ENCODE data around the gene MOAP1. TPM values are rescaled to one million over a fixed set of nuclear protein-coding genes. Genes with fewer than 3 reads are reported as not detected.
"Not testable (repeated sequence)": the region's sequence is repeated elsewhere in the genome, so short reads cannot be mapped to it uniquely, and the experiment has no call there.

MOAP1 gene
- total RNA-seq: 46.2 TPM

DNA sequence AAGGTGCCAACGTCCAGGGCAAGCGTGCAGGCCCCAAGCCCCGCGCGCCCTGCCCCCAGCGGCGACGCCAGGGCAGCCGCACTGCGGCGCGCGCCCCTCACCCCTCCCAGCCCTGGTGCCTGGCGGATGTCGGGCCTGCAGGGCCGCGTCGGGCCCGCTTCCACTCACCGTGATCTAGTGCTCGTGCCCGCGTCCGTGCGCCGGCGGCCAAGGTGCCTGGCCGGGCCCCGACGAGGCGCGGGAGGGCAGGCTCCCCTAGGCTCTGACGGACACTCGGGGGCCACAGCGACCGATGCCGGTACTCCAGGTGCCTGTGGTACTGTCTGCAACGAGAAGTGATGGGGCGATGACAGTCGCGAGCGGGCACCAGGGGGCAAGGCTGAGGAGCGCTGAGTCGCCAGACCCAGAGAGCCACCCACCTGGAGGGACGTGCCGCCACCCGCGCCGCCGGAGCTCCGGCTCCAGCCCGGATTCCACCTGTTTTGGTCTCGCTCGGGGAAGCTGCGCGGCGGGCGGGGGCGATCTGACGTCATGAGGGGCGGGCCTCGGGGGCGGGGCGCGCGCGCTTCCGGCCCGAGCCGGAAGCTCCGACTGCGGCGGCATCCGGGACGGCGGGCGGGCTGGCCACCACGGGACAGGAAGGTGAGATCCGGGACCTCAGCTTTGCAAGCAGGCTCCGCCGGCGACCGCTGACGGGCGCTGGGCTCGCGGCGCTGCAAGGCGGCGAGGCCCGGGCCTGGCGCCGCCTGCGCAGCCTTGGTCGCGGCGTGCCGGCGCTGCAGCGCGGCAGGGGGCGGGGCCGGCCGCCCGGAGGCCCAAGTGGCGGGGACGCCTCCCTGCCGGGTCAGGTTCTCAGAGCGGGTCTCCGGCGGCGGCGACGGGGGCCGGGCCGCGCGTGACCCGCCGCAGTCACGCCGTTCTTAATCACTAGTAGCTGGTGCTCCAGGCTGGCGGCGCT lies at the start of gene MOAP1, which contains the start of gene LYSET:
Gene MOAP1 (minus strand): TSS at position 507 of the 958 bp plus-strand sequence. CDS start 655 bp downstream, outside the sequence.
Gene LYSET (plus strand): TSS at position 927 of the 958 bp plus-strand sequence. CDS start 89 bp downstream, outside the sequence.
- peak; percentile 89 for DNase-seq (ENCODE audit: low spot score)

DNA sequence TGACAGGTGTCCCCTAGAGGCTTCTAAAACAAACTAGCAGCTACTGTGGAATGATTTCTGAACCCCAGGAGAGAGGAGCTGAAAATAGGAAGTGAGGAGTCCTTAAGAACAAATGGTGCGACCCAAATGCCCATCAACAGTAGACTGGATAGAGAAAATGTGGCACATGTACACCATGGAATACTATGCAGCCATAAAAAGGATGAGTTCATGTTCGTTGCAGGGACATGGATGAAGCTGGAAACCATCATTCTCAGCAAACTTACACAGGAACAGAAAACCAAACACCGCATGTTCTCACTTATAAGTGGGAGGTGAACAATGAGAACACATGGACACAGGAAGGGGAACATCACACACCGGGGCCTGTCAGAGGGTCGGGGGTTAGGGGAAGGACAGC lies 48.4 kb upstream of the MOAP1 start:
- DNase-seq (ENCODE audit: low spot score): not testable (repeated sequence)

DNA sequence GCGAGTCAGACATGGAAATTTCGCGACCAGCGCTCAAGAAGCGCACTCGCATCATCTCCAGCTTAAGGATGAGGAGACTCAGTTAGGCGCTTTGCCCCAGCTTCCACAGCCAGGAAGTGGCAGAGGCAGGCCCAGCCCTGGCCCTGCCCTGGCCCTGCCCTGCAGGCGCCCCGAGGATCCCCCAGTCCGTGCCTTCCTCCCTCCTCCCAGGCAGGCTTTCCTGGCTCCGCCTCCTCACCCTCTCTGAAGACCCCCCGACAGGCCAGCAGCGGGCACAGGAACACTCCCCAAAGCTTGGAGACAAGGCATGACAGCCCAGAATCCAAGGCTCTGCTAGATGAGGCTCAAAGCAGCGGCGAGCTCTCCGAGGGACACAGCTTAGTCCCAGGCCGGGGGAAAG lies 47.5 kb upstream of the MOAP1 start:
- DNase-seq (ENCODE audit: low spot score): no peak

- DNase-seq (ENCODE audit: low spot score): peak; percentile 17
Measured at GRCh38 chr14:93231129-93231979, 46.7 kb upstream of the MOAP1 start.

GRCh38 chr14:93230539-93230938 lies 45.8 kb upstream of the MOAP1 start:
- no peak for DNase-seq (ENCODE audit: low spot score)

DNA sequence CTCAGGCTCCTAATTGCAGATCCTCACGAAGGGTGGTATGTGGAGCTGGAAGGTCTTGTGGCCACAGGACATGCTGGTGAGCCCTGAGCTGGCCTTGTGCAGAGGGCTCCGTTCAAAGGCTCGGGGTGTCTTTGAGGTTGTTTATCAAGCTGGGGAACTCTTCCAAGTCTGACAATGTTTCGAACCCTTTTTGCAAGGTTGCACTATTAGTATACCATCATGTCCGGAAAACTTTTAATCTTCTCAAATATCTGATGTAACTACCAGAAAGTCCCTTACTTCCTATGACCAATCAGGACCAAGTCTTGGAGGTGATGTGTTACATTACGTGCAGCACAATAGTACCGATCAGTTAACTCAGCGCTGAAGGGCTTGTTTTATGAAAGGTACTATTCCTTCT lies 43.9 kb upstream of the MOAP1 start:
- DNase-seq (ENCODE audit: low spot score): no peak

DNA sequence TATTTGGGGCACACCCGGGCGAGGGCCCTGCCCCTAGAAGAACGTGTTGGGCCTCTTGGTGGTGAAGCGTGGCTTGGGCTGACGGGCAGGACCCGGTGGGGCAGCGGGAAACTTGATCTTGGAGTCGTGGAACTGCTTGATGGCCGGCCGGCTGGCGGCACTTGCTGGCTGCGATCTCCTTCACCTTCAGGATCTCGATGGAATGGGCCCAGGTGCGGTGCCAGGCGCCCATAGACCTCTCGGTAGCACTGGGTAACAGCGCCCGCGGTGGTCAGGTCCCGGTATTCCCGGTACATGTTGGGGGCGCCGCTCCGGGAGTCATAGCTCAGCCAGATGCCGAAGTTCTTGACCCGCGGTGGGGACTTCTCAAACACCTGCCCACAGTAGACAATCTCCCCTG lies 38.9 kb upstream of the MOAP1 start:
- DNase-seq (ENCODE audit: low spot score): no peak

GRCh38 chr14:93220509-93220908 lies 35.8 kb upstream of the MOAP1 start:
- DNase-seq (ENCODE audit: low spot score): no peak

DNA sequence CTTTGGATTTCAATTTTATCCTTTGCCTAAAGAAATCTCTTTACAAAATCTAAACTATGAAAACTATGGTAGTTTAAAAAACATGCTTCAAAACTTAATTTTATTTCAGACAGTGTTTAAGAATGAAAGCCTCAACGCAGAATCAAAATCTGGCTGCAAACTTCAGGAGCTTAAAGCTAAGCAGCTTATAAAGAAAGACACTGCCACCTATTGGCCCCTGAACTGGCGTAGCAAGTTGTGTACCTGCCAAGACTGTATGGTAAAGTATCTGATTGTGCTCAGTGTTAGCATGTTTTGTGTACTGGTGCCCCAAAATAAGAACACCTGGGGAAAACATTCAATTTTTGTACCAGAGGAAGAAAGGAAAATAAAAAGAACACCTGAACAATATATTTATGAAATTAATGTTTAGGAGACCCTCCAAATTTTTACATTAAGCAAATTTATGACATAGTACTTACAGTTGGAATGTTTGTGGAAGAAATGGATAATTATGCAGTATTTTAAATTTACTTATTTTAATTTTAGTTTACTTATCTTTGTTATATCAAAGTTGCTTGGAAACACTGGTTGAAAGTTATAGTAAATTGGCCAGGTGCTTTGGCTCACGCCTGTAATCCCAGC lies 34.5 kb upstream of the MOAP1 start:
- DNase-seq (ENCODE audit: low spot score): peak; percentile 55

GRCh38 chr14:93214598-93214997 lies 29.9 kb upstream of the MOAP1 start:
- no peak for DNase-seq (ENCODE audit: low spot score)

GRCh38 chr14:93212432-93212831 lies 27.7 kb upstream of the MOAP1 start:
- no peak for DNase-seq (ENCODE audit: low spot score)

GRCh38 chr14:93207468-93208308 lies 23.0 kb upstream of the MOAP1 start:
- peak; percentile 35 for DNase-seq (ENCODE audit: low spot score)

DNA sequence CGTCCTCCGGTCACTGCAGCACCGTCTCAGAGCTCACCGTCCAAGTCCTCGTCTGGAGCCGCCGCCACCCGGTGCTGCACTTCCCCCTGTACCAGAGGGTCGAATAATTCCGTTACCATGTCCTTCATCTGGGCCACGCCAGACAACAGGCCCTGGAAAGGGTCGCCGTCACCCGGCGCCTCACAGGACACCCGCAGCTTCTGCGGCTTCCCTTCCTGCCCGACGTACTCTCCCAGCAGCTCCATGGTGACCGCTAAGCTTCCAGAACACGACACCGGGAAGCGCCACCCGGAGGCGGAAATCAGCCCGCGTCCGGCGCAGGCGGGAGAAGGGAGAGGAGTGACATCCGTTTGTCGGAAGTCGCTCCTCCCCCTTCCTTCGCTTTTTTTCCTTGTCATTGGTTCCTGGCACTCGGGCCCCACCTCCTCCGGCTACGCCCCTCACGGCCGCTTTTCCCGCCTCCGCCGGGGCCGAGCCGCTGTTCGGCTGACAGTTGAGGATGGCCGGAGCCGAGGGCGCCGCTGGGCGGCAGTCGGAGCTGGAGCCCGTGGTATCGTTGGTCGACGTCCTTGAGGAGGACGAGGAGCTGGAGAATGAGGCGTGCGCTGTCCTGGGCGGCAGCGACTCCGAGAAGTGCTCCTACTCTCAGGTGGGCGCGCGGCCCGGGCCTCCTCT lies 22.2 kb upstream of the MOAP1 start, which contains the start of the genes GON7 and UBR7:
Gene GON7 (minus strand): TSS at position 273 of the 675 bp plus-strand sequence. CDS start 28 bp downstream, at position 245.
Gene UBR7 (plus strand): TSS at position 464 of the 675 bp plus-strand sequence. CDS start 36 bp downstream, at position 500.
- DNase-seq (ENCODE audit: low spot score): peak; percentile 96

- no peak for DNase-seq (ENCODE audit: low spot score)
Measured at GRCh38 chr14:93201155-93201704, 16.5 kb upstream of the MOAP1 start.

- DNase-seq (ENCODE audit: low spot score): no peak
Measured at GRCh38 chr14:93200553-93200952, 15.9 kb upstream of the MOAP1 start.

GRCh38 chr14:93199031-93199430 lies 14.3 kb upstream of the MOAP1 start:
- no peak for DNase-seq (ENCODE audit: low spot score)

DNA sequence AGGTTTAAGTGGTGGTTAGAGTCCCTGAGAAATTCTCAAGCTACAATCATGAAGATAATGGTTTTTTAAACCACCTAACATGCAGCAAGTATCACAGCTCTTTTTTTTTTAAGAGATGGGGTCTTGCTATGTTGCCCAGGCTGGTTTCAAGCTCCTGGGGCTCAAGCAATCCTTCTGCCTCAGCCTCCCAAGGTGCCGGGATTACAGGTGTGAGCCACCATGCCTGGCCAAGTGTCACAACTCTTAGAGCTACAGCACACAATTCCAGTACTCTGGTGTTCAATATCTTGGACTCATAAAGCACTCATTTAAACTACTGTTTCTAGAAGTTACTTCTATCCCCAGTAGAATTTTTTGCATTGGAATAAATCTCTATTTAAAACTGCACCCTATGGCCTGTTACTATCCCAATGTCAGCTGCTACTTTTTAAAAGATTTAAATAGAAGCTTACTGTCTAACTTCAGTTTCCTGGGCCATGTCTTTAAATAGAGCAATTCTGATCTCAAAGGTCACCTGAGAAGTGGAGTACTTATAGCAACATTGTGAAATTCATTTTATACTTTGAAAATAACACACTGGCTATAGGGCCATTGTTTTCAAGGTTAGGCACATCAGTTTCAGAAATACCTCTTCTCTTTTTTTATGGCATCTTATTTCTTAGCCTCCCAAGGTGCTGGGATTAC lies 10.8 kb upstream of the MOAP1 start:
- DNase-seq (ENCODE audit: low spot score): no peak

- DNase-seq (ENCODE audit: low spot score): no peak
Measured at GRCh38 chr14:93186956-93187355, 2.3 kb upstream of the MOAP1 start.

DNA sequence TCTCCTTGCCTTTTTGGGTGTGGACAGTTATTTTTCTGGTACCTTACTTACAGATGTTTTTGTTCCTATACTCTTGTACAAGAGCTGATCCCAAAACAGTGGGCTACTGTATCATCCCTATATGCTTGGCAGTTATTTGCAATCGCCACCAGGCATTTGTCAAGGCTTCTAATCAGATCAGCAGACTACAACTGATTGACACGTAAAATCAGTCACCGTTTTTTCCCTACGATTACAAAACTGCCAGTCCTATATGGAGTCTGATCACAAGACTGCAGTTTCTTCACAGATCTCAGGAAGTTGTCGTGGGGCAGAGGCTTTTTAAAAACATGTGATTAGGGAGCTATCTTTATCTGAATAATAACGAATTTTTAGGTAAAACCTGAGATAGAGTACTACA lies 1.8 kb upstream of the MOAP1 start:
- no peak for DNase-seq (ENCODE audit: low spot score)
